IPS-20b (cell line): Measurements from ENCODE around the gene LIMS1.

ENCODE experiments used
- H3K27ac ChIP-seq: one replicate; pipeline ENCODE4 v1.5.1; 2013; ENCODE audit warnings: low read length
- H3K27me3 ChIP-seq: 2 replicates; pipeline ENCODE4 v1.6.1; 2013; ENCODE audit warnings: mild to moderate bottlenecking, low read length, inconsistent platforms; ENCODE audit not compliant: insufficient read depth
- H3K36me3 ChIP-seq: 2 replicates; pipeline ENCODE4 v1.6.1; 2013; ENCODE audit warnings: low read depth, mild to moderate bottlenecking, inconsistent platforms, low read length, moderate library complexity; ENCODE audit not compliant: insufficient read depth
- H3K4me1 ChIP-seq: 2 replicates; pipeline ENCODE4 v1.6.1; 2013; ENCODE audit warnings: mild to moderate bottlenecking, control low read depth, inconsistent platforms, low read length, moderate library complexity; ENCODE audit not compliant: insufficient read depth
- H3K4me3 ChIP-seq: 2 replicates; pipeline ENCODE4 v1.5.1; 2013; ENCODE audit warnings: mild to moderate bottlenecking, low read length, inconsistent platforms
- H3K9ac ChIP-seq: 2 replicates; pipeline ENCODE4 v1.6.1; 2013; ENCODE audit warnings: low read depth, mild to moderate bottlenecking, inconsistent platforms, low read length, moderate library complexity
- H3K9me3 ChIP-seq: 2 replicates; pipeline ENCODE4 v1.6.1; 2013; ENCODE audit warnings: mild to moderate bottlenecking, low read depth, low read length, inconsistent platforms; ENCODE audit not compliant: insufficient read depth

Gene LIMS1

GRCh38 chr2:108575132-108575966 is 41.1 kb downstream of the LIMS1 start:
- Histone ChIP-seq H3K27me3 (no peaks in the 10 kb centered on the region), H3K36me3 (no peaks in the 10 kb centered on the region), H3K9me3 (no peaks in the 10 kb centered on the region), H3K4me3 (no peak overlapping the region), H3K27ac (no peak overlapping the region), H3K9ac (0 out of 2 replicates have a peak overlapping the region, but pooled peaks have one; percentile 23), H3K4me1 (peaks cover 21% of the 10 kb centered on the region)

GRCh38 chr2:108577099-108577498 is 42.8 kb downstream of the LIMS1 start:
- Histone ChIP-seq H3K9ac (no peak overlapping the region), H3K4me1 (peaks cover 21% of the 10 kb centered on the region), H3K27me3 (no peaks in the 10 kb centered on the region), H3K36me3 (no peaks in the 10 kb centered on the region), H3K4me3 (no peak overlapping the region), H3K27ac (no peak overlapping the region), H3K9me3 (no peaks in the 10 kb centered on the region)

GRCh38 chr2:108579623-108580022 is 45.4 kb downstream of the LIMS1 start:
- Histone ChIP-seq H3K4me1 (peaks cover 13% of the 10 kb centered on the region), H3K27me3 (no peaks in the 10 kb centered on the region), H3K4me3 (no peak overlapping the region), H3K9me3 (no peaks in the 10 kb centered on the region), H3K36me3 (no peaks in the 10 kb centered on the region), H3K9ac (no peak overlapping the region), H3K27ac (no peak overlapping the region)

GRCh38 chr2:108580050-108580449 is 45.8 kb downstream of the LIMS1 start:
- Histone ChIP-seq H3K27me3 (no peaks in the 10 kb centered on the region), H3K4me1 (peaks cover 9% of the 10 kb centered on the region), H3K36me3 (no peaks in the 10 kb centered on the region), H3K9me3 (no peaks in the 10 kb centered on the region), H3K9ac (no peak overlapping the region), H3K4me3 (no peak overlapping the region), H3K27ac (no peak overlapping the region)

GRCh38 chr2:108583903-108584520 is 49.7 kb downstream of the LIMS1 start:
- Histone ChIP-seq H3K9me3 (no peaks in the 10 kb centered on the region), H3K4me3 (no peak overlapping the region), H3K27me3 (no peaks in the 10 kb centered on the region), H3K36me3 (no peaks in the 10 kb centered on the region), H3K4me1 (peaks cover 10% of the 10 kb centered on the region), H3K9ac (no peak overlapping the region), H3K27ac (no peak overlapping the region)

GRCh38 chr2:108585436-108585835 is 51.2 kb downstream of the LIMS1 start:
- H3K4me1 ChIP-seq: peaks cover 10% of the 10 kb centered on the region
- H3K9me3 ChIP-seq: no peaks in the 10 kb centered on the region
- no peak overlapping the region for H3K4me3 ChIP-seq
- no peaks in the 10 kb centered on the region for H3K27me3 ChIP-seq
- H3K27ac ChIP-seq: no peak overlapping the region
- H3K36me3 ChIP-seq: no peaks in the 10 kb centered on the region
- H3K9ac ChIP-seq: no peak overlapping the region

GRCh38 chr2:108586116-108586515 is 51.8 kb downstream of the LIMS1 start:
- Histone ChIP-seq H3K4me3 (no peak overlapping the region), H3K36me3 (no peaks in the 10 kb centered on the region), H3K27me3 (no peaks in the 10 kb centered on the region), H3K9ac (no peak overlapping the region), H3K4me1 (peaks cover 10% of the 10 kb centered on the region), H3K9me3 (no peaks in the 10 kb centered on the region), H3K27ac (no peak overlapping the region)

GRCh38 chr2:108586631-108587030 is 52.4 kb downstream of the LIMS1 start:
- H3K4me1 ChIP-seq: peaks cover 10% of the 10 kb centered on the region
- no peak overlapping the region for H3K27ac ChIP-seq
- H3K9ac ChIP-seq: 0 out of 2 replicates have a peak overlapping the region, but pooled peaks have one; percentile 10

GRCh38 chr2:108587621-108588020 is 53.4 kb downstream of the LIMS1 start:
- no peaks in the 10 kb centered on the region for H3K9me3 ChIP-seq
- no peaks in the 10 kb centered on the region for H3K36me3 ChIP-seq
- no peak overlapping the region for H3K27ac ChIP-seq
- H3K9ac ChIP-seq: no peak overlapping the region
- peaks cover 10% of the 10 kb centered on the region for H3K4me1 ChIP-seq
- H3K27me3 ChIP-seq: no peaks in the 10 kb centered on the region
- no peak overlapping the region for H3K4me3 ChIP-seq

More at GRCh38 chr2:108586631-108587030, 52.4 kb downstream of the LIMS1 start:
- H3K36me3 ChIP-seq: no peaks in the 10 kb centered on the region
- no peaks in the 10 kb centered on the region for H3K27me3 ChIP-seq
- H3K4me3 ChIP-seq: no peak overlapping the region
- no peaks in the 10 kb centered on the region for H3K9me3 ChIP-seq

GRCh38 chr2:108588070-108588668 is 53.9 kb downstream of the LIMS1 start:
- Histone ChIP-seq H3K4me1 (peaks cover 15% of the 10 kb centered on the region), H3K9ac (no peak overlapping the region), H3K4me3 (no peak overlapping the region), H3K36me3 (no peaks in the 10 kb centered on the region), H3K27ac (no peak overlapping the region), H3K27me3 (no peaks in the 10 kb centered on the region), H3K9me3 (no peaks in the 10 kb centered on the region)

- H3K27me3 ChIP-seq: no peaks in the 10 kb centered on the region
- no peak overlapping the region for H3K9ac ChIP-seq
- no peak overlapping the region for H3K27ac ChIP-seq
- no peak overlapping the region for H3K4me3 ChIP-seq
- H3K9me3 ChIP-seq: no peaks in the 10 kb centered on the region
- H3K4me1 ChIP-seq: peaks cover 25% of the 10 kb centered on the region
- H3K36me3 ChIP-seq: no peaks in the 10 kb centered on the region
Observed at GRCh38 chr2:108589372-108589771, 55.1 kb downstream of the LIMS1 start.

GRCh38 chr2:108589781-108590180 is 55.5 kb downstream of the LIMS1 start:
- no peaks in the 10 kb centered on the region for H3K36me3 ChIP-seq
- no peak overlapping the region for H3K9ac ChIP-seq
- H3K4me1 ChIP-seq: peaks cover 29% of the 10 kb centered on the region
- H3K9me3 ChIP-seq: no peaks in the 10 kb centered on the region
- H3K4me3 ChIP-seq: no peak overlapping the region
- H3K27me3 ChIP-seq: no peaks in the 10 kb centered on the region
- H3K27ac ChIP-seq: no peak overlapping the region
